Measurements from ENCODE around the gene PHPT1.
"Not testable (repeated sequence)": the region's sequence is repeated elsewhere in the genome, so short reads cannot be mapped to it uniquely, and the experiment has no call there.

Gene PHPT1

DNA sequence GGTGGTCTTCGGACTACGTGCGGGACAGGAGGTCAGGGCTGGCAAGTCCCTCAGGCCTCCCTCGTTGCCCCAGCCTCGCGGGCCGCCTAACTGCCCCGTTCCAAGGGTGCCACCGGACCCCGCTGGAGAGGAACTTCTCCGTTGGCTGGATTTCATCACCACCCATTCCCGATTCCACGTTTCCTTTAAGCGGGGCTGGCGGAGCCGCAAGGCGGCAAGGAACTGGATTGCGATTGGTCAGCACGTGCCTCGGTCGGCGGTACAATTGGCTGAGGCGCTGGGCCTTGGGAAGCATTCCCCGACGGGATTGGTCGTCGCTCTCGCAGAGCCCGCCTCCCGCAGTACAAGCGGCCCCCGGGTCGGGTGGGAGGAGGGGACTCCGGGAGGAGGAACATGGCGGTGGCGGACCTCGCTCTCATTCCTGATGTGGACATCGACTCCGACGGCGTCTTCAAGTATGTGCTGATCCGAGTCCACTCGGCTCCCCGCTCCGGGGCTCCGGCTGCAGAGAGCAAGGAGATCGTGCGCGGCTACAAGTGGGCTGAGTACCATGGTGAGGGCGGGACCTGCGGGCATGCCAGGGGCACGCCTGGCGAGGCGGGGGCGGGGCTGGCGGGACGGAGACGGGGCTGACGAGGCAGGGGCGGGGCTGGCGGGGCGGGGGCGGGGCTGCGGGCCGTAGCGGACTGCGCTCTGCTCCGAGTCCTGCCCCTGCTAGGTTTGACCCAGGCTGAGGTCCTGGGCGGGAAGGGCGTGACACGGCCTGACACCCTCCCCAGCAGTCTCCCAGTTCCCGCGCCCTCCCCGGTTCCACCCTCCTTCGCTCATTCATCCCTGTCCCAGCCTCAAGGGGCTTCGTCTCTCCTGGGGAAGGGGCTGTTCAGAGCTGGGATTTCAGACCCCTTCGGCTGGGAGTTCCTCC is at the start of gene PHPT1:
TSS of gene PHPT1 (plus strand) at position 372 of the 922 bp plus-strand sequence. CDS start at position 394, 22 bp downstream.
- DNase-seq (ENCODE audit: low spot score): peak; percentile 98
- FAIRE-seq: peak; percentile 91

DNA sequence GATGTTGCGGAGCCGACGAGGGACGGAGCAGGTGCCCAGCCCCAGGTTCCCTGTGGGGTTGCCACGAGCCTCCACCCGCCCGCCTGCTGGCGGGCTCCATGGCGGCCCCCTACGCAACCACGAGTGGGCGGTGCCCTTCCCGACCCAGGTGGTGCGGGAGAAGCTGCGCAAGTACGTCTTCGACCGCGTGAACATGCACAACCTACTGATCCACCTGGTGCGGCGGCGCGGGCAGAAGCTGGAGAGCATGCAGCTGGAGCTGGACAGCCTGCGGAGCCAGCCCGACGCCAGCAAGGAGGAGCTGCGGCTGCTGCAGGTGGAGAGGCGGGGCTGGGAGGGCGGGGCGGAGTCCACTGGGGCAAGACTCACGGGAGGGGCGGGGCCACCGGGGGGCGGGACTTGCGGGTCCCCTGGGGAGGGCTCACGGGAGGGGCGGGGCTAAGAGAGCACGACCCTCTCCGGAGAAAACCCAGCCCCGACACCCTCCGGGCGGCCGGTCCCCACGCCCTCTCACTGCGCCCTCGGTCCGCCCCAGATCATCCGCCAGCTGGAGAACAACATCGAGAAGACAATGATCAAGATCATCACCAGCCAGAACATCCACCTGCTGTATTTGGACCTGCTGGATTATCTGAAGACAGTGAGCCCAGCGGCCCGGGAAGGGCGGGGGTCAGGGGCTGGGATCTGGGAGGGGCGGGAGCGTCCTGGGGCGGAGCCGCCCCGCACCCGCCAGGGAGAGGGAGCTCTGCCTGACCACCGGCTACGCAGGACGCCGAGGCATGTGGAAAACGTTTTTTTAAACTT is 49.2 kb upstream of the PHPT1 start:
- FAIRE-seq (no peak), DNase-seq (ENCODE audit: low spot score) (peak; percentile 85)

DNA sequence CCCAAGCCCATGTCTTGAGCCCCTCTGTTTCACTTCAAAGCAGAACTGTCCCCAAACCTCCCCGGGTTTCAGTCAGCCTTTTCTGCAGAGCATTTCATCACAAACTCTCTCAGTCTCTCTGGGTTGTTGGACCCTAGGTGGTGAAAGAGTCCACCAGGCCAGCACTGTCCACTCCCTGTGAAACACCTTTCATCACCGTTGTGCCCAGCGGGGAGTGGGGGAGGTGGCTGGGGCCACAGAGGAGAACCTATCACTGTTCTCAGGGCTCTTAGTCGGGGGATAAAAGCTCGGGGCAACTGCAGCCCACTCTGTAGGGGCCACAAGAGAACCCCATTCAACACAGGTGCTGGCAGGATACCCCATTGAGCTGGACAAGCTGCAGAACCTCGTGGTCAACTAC is 46.9 kb upstream of the PHPT1 start:
- FAIRE-seq (no peak), DNase-seq (ENCODE audit: low spot score) (no peak)

DNA sequence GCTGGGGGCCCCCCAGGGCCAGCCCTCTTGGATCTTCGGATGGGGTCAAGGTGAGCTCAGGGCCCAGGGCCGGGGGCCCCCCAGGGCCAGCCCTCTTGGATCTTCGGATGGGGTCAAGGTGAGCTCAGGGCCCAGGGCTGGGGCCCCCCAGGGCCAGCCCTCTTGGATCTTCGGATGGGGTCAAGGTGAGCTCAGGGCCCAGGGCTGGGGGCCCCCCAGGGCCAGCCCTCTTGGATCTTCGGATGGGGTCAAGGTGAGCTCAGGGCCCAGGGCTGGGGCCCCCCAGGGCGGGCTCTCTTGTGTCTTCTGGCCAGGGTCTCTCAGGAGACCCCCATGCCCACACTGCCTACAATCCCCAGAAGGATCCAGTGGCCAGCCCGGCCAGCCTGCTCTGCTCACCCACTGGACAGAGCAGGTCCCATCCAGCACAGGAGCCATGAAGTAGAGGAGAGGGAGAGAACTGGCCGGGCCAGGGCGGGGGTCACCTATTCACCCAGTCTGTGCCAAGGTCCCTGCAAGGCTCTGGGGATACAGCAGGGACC is 46.1 kb upstream of the PHPT1 start:
- FAIRE-seq; DNase-seq (ENCODE audit: low spot score): not testable (repeated sequence)

DNA sequence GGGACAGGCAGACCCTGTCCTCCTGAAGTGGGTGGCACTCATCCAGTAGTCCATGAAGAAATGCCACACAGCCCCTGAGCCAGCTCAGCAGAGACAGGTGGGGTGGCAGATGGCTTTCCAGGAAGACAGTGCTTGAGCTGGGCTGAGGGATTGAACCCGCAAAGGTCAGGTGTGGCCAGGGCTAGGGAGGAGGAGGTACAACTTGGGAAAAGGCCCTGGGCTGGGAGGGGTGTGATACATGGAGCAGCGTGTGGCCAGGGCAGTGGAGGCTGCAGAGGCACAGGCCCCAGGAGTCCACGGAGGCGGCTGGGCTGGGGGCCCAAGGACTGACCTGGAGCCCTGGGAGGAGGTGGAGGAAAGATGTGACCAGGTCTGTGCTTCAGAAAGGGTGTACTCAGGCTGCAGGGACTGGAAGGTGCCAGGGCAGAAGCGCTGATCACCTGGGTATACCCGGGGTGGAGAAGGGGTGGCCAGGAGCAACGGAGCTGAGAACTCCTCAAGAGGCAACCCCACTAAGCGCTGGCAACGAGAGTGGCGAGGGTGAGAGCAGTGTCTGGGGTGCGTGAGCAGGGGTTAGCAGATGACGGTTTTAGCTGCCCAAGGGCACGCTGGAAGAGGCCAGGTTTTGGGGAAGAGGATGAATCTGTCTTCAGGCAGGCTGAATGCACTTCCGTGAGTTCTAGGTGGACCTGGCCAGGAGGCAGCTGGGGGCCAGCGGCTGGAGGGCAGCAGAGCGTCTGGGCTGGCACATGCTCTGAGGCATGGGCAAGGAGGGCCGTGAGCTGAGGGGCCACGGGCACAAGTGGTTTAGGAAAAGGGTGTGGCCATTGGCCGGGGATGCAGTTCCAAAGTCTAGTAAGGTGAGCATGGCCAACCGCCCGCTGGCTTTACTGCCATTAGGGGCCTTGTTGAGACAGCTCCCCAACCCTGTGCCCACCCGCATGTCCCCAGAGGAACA is 45.4 kb upstream of the PHPT1 start:
- FAIRE-seq (no peak), DNase-seq (ENCODE audit: low spot score) (no peak)

DNA sequence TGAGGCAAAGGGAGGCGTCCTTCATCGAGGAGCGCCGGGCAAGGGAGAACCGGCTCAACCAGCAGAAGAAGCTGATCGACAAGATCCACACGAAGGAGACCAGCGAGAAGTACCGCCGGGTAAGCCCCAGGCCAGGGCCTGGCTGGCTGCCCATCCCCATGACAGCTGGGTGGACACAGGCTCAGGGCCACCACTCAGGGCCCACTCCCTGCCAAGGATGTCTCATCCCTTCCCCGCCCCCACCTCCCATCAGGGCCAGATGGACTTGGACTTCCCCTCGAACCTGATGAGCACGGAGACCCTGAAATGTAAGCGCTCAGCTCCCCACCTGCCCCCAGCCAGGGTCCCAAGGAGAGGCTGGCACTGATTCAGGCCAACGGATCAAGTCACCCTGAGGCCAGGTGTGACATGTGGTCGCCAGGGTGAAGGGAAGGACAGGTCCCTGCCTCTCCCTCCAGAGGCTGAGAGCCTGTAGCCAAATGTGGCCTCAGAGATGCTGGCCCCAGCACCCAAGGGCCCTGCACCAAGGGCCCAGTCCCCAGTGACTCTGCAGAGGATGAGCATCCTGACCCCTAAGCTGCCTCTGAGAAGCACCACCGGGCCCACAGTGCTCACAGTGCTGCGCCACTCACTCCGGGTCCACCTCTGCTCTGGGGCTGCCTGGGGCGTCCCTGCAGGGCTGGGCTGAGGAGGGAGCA is 44.6 kb upstream of the PHPT1 start:
- FAIRE-seq (no peak), DNase-seq (ENCODE audit: low spot score) (no peak)

DNA sequence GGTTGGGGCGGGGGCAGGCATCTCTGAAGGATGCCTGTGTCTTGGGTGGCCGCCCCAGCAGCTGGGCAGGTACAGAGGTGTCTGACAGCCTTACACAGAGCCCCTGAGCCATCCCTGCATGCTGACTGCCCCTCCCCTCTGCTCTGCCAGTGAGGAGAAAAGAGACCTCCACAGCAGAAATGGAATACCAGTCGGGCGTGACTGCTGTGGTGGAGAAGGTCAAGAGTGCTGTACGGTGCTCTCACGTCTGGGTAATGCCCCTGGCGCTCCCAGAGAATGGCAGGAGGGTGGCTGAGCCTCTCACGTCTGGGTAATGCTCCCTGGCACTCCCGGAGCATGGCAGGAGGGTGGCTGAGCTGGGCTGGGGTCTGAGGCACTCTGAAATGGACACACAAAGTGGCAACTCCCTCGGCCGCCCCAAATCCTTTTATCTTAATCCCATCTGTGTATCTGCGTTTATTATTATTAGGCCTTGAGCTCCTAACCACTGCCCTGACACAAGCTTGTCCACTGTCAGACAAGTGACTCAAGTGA is 43.9 kb upstream of the PHPT1 start:
- no peak for DNase-seq (ENCODE audit: low spot score)
- no peak for FAIRE-seq

DNA sequence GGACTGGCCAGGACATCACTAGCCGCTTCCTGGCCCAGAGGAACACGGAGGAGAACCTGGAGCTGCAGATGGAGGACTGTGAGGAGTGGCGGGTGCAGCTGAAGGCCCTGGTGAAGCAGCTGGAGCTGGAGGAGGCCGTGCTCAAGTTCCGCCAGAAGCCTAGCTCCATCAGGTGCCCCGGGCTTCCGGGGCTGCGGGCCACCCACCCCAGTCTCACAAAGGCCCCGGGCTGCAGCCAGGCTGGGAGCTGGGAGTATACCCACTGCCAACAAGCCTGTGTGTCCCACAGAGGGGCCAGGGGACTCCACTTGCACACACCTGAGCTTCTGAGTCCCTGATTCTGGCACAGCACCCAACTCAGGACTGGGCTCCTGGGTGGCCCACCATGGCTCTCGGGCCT is 43.1 kb upstream of the PHPT1 start:
- FAIRE-seq (no peak), DNase-seq (ENCODE audit: low spot score) (no peak)

DNA sequence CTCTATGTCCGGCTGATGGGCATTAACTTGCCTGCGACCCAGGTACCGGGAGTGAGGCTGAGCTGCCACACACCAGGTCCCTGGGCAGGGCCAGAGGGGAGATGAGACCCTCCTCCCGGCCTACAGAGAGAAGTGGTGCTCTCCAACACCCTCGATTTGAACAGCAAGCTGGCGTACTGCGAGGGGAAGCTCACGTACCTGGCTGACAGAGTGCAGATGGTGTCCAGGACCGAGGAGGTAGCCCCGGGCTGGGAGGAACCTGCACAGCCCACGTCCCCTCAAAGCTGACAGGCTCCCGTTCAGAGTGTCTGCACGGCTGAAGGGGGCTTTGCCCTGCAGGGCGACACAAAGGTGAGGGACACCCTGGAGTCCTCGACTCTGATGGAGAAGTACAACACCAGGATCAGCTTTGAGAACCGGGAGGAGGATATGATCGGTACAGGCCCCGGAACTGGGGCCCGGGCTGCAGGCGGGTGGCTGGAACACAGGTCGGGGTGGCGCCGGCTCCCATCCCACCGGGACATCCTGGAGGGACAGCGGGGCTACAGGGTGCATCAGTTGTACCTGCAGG is 42.5 kb upstream of the PHPT1 start:
- DNase-seq (ENCODE audit: low spot score) (no peak), FAIRE-seq (no peak)

DNA sequence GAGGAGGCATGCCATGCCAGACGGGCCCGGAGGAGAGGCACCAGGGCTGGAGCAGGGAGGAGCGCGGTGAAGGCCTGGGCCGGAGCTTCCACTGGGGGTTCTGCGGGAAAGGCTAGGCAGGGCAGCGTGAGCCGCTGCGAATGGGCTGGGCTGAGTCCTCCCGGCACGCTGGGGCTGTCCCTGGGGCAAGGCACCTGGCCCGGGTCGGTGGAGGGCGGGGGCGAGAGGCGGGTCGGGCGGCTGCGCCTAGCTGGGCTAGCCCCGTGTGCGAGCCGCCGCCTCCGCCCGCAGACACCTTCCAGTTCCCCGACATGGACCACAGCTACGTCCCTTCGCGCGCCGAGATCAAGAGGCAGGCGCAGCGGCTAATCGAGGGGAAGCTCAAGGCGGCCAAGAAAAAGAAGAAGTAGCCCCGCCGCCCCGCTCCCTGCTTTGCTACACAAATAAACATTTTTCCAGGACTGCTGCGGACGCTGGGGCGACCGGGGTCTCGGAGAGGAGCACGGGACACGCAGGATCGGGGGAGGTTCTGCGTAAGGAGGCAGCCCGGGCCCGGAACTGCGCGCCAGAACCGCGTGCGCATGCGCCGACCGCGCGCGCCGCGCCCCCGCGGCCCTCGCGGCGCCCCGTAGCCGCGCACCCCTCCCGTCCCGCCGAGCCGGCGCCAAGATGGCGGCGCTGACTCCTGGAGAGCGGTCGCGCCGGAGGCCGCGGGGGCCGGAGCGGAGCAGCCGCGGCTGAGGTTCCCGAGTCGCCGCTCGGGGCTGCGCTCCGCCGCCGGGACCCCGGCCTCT is 41.7 kb upstream of the PHPT1 start, which contains the start of gene RABL6:
TSS of gene RABL6 (plus strand) at position 668 of the 794 bp plus-strand sequence. CDS start 249 bp downstream, outside the sequence.
- DNase-seq (ENCODE audit: low spot score) (peak; percentile 61), FAIRE-seq (no peak)

DNA sequence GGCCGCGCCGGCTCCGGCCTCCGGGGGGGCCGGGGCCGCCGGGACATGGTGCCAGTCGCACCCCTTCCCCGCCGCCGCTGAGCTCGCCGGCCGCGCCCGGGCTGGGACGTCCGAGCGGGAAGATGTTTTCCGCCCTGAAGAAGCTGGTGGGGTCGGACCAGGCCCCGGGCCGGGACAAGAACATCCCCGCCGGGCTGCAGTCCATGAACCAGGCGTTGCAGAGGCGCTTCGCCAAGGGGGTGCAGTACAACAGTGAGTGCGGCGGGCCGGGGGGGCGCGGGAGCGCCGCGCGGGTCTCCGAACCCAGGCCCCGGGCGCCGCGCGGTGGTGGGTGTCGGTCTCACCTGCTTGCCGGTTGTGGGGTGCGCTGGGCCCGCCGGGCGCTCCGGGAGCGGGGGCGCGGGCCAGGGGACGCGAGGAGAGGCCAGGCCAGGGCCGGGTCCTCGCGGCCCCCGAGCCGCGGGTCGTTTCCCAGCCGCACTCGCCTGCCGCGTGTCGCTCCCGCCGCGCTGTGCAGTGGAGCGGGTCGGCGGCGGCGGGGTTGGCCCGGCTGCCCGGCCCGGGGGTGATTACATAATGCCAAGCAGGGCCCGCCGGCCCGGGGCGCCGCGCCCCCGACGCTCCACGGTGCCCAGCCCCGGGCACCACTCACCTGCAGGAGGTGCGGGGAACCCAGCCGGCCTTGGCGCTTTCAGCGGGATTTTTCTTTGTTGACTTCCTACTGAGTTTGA is 41.0 kb upstream of the PHPT1 start:
- FAIRE-seq (no peak), DNase-seq (ENCODE audit: low spot score) (peak; percentile 47)

DNA sequence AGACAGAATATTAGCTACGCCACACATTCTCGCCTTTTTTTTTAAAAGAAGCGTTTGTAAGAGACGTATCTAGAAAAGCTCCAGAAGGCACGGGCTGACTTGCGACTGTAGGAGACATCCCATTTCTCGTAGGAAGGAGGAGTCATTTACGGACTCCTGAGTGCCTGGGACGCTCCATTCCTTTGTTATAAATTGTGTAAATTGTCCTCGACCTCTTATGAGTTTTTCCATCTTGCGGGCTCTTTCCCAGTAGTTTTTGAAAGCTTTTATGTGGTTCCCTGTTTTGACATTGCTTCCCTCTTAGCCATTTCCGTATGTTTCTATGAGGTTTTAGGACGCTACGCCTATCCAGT is 40.4 kb upstream of the PHPT1 start:
- peak; percentile 47 for DNase-seq (ENCODE audit: low spot score)

DNA sequence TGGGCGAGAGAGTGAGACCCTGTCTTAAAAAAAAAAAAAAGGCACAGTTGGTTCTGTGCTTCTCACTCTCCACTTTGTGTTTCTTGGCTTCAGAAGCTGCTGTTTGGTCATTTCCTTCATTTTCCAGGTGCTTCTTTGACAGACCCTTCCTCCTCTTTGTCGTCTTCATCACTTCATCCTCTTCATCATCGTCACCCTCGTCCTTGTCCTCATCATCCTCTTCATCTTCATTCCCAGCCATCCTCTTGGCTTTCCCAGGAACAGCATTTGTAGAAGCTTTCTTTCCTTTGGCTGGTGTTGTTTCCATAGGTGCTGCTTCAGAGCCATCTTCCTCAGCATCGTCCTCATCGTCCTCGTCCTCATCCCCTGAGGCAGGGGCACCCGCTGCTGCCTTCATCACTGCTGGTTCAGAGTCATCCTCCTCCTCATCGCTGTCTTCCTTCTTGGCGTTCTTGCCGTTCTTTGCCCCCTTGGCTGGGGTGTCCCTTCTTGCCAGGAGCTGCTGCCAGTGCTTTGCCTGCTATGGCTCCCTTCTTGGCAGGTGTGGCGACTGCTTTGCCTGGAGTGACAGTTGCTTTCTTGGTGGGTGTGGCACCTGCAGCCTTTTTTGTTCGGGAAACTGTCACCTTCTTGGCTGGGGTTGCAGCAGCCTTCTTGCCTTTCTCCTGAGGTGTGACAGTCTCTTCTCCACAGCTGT is 34.3 kb upstream of the PHPT1 start:
- no peak for DNase-seq (ENCODE audit: low spot score)
- no peak for FAIRE-seq

More for the DNA sequence above, 40.4 kb upstream of the PHPT1 start:
- FAIRE-seq: no peak

DNA sequence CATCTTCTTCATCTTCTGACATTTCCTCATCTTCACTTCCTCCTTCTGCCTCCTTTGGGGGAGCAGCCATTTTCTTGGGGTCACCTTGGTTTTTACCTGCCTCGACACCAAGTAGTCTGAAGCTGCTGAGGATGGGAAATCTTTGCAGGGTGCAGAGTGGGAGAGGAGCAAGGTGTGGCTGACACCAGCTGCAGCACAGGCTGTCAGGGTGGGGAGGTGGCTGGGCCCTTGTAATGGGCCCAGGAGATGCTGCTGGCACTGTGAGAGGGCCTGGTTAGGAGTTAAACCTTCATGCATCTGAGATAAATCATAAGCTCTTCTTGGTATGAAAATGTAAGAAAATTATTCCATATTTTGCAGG is 33.8 kb upstream of the PHPT1 start:
- no peak for FAIRE-seq
- DNase-seq (ENCODE audit: low spot score): no peak

DNA sequence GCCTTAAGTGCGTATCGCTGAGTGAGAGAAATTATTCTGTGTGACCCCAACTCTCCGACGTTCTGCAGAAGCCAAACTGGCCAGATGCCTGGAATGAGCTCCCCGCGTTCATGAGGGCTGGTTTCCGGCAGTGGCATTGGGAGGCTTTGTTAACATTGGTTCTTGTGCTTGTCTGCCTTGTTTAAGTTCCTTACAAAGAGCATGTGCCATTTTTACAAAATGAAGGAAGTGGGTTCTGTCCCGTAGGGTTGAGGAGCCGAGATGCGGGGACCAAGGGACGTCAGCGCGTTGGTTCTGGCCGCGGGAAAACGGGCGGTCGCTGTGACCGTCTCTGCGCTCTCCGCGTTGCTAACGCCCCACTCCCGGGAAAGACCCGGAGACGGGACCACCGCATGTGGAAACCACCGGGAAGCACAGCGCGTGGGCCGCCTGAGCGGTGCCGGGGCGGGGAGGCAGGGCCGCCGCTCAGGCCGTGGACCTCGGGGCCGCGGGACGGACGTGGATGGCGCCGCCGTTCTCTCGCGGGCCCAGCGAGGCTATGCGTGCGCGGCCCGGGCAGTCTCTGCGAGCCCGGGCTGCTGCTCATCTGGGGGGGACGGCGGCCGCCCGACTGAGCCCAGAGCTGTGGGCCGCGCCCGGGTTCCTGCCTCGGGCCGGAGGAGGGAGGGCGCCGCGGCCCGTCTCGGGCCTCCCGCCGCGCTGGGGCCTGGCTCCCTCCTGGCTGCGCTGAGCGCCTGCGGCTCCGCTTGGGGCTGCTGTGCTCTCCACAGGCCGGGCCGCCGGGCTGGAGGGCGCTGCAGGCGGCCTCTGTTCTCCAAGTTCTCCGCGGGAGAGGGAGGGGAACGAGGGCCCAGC is 28.0 kb upstream of the PHPT1 start:
- FAIRE-seq: no peak
- no peak for DNase-seq (ENCODE audit: low spot score)

DNA sequence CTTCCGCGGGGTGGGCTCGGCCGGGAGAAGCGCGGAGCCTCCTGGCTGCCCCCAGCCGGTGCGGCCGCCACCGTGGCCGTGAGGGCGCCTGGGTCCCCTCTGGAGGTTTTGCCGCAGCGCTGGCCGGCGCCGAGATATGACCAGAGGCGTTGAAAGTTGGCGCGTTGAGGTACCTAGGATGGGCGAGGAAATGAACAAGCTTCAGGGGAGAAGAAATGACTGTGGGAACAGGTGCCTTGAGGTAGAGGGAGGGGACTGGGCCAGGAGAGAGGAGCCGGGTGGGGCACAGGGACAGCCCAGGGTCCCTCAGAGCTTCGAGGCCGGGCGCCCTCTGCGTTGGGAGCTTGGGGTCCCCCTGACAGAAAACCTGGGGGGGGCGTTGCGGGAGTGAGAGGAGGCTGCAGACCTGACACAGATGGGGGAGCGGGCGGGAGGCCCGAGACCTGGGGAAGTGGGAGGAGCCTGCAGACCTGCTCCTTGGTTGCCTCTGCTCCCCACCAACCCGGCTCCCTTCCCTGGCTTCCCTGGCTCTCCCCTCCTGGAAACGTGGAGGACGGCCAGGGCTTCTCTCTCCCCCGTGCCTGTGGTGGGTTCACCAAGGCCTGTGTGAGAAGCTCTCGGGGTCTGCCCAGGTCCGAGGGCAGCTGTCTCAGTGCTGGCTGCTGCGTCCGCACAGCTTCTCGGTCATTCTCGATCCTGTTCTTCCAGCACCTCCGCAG is 27.2 kb upstream of the PHPT1 start:
- no peak for DNase-seq (ENCODE audit: low spot score)
- no peak for FAIRE-seq
